SK-N-SH (cell line): Measurements from ENCODE around the gene MBNL1. TPM values are rescaled to one million over a fixed set of nuclear protein-coding genes. Genes with fewer than 3 reads are reported as not detected.

Experiments used
- CTCF ChIA-PET: fragments of 300-600, 350-600 bp; formaldehyde crosslinking; extraction: SDS; loops from one replicate; lab custom pipeline; 2021; lab: Yijun Ruan, JAX
- POLR2A ChIA-PET: fragments of 350-600 bp; sonication (Branson Sonifier 250); formaldehyde crosslinking; extraction: SDS; loops from one replicate; lab custom pipeline; 2020; ENCODE audit warnings: antibody characterized with exemption, inconsistent platforms; lab: Yijun Ruan, JAX
- DNase-seq: peaks from one replicate; pipeline ENCODE4 v3.0.0; 2012
- H2AFZ ChIP-seq: fragments of 200-600 bp; sonication (generic); 2 replicates; pipeline ENCODE4 v1.8.1; 2016; ENCODE audit warnings: antibody characterized with exemption, mild to moderate bottlenecking, low read depth
- H3F3A ChIP-seq: fragments of 200-600 bp; sonication (generic); replicated peaks from 2 replicates; pipeline ENCODE3; 2016; ENCODE audit warnings: antibody characterized with exemption, mild to moderate bottlenecking; ENCODE audit not compliant: insufficient read depth
- H3K27ac ChIP-seq, 2 experiments: fragments of 200-500 bp in 1 of 2; fragments of 200-600 bp in 1 of 2; sonication (Bioruptor generic) in 1 of 2; sonication (generic), shearing (Covaris generic) in 1 of 2; 2 replicates each; pipeline versions ENCODE4 v1.5.1 to v1.6.1; 2014 to 2016; ENCODE audit warnings: low read depth in 2 of 2, inconsistent platforms in 1 of 2, low read length in 1 of 2, mild to moderate bottlenecking in 1 of 2, mixed read lengths in 1 of 2
- H3K27me3 ChIP-seq: fragments of 200-600 bp; sonication (generic), shearing (Covaris generic); 2 replicates; pipeline ENCODE4 v1.6.1; 2016; ENCODE audit warnings: mixed run types; ENCODE audit not compliant: insufficient read depth
- H3K36me3 ChIP-seq, 2 experiments: fragments of 200-500 bp in 1 of 2; fragments of 200-600 bp in 1 of 2; sonication (Bioruptor generic) in 1 of 2; sonication (generic) in 1 of 2; replicated peaks in 1 of 2; 2 replicates each; pipeline versions ENCODE3 to v1.5.1; 2014 to 2016; ENCODE audit warnings: low read length in 1 of 2, mild to moderate bottlenecking in 1 of 2; ENCODE audit not compliant: insufficient read depth in 2 of 2, control insufficient read depth in 1 of 2
- H3K4me1 ChIP-seq, 2 experiments: fragments of 200-500 bp in 1 of 2; fragments of 200-600 bp in 1 of 2; sonication (Bioruptor generic) in 1 of 2; sonication (generic), shearing (Covaris generic) in 1 of 2; 2 replicates each; pipeline versions ENCODE4 v1.5.1 to v1.6.1; 2014 to 2016; ENCODE audit warnings: low read depth in 1 of 2, low read length in 1 of 2, mixed run types in 1 of 2; ENCODE audit not compliant: insufficient read depth in 2 of 2, control insufficient read depth in 1 of 2
- H3K4me2 ChIP-seq: fragments of 200-600 bp; sonication (generic), shearing (Covaris generic); 2 replicates; pipeline ENCODE4 v1.6.1; 2017; ENCODE audit warnings: mixed run types
- H3K4me3 ChIP-seq, 2 experiments: fragments of 200-500 bp in 1 of 2; fragments of 200-600 bp in 1 of 2; sonication (Bioruptor generic) in 1 of 2; sonication (generic), shearing (Covaris generic) in 1 of 2; 2 replicates each; pipeline versions ENCODE4 v1.5.1 to v1.8.1; 2014 to 2016; ENCODE audit warnings: low read depth in 2 of 2, inconsistent platforms in 1 of 2, low read length in 1 of 2, mild to moderate bottlenecking in 1 of 2, mixed read lengths in 1 of 2, moderate library complexity in 1 of 2
- H3K79me2 ChIP-seq: fragments of 200-600 bp; sonication (generic); 2 replicates; pipeline ENCODE4 v1.8.1; 2017; ENCODE audit warnings: mild to moderate bottlenecking; ENCODE audit not compliant: insufficient read depth
- H3K9ac ChIP-seq: fragments of 200-600 bp; sonication (generic); 2 replicates; pipeline ENCODE4 v1.6.1; 2017; ENCODE audit warnings: mixed run types
- H3K9me2 ChIP-seq: fragments of 200-600 bp; sonication (generic); 2 replicates; pipeline ENCODE4 v1.6.1; 2017; ENCODE audit warnings: mixed run types
- H3K9me3 ChIP-seq: fragments of 200-600 bp; sonication (generic); 2 replicates; pipeline ENCODE4 v1.6.1; 2017; ENCODE audit warnings: mixed run types, mild to moderate bottlenecking, moderate library complexity
- H4K20me1 ChIP-seq: fragments of 200-600 bp; sonication (generic); 2 replicates; pipeline ENCODE4 v1.6.1; 2017; ENCODE audit warnings: mild to moderate bottlenecking, mixed run types; ENCODE audit not compliant: insufficient read depth
- CHD2 ChIP-seq: fragments of 150-350 bp; IDR thresholded peaks from 2 replicates; pipeline ENCODE4 v1.6.1; 2018; ENCODE audit warnings: low read length; ENCODE audit not compliant: partially characterized antibody
- EP300 ChIP-seq, 2 experiments: IDR thresholded peaks; 2 replicates each; pipeline versions ENCODE4 v1.4.0 to v1.6.1; 2012; ENCODE audit warnings: borderline replicate concordance in 1 of 2, low read depth in 1 of 2, low read length in 1 of 2
- EZH2phosphoT487 ChIP-seq: fragments of 200-600 bp; sonication (generic); IDR thresholded peaks from 2 replicates; pipeline ENCODE4 v1.6.1; 2017; ENCODE audit warnings: low read depth, mixed run types, mild to moderate bottlenecking, antibody characterized with exemption, moderate library complexity, borderline replicate concordance
- FOSL2 ChIP-seq: IDR thresholded peaks from 2 replicates; pipeline ENCODE4 v1.4.0; 2012; ENCODE audit warnings: low read depth, mild to moderate bottlenecking, moderate library complexity, borderline replicate concordance
- FOXJ3 ChIP-seq: sonication (generic); formaldehyde crosslinking; IDR thresholded peaks from 2 replicates; pipeline ENCODE4 v1.5.1; 2020; ENCODE audit warnings: mild to moderate bottlenecking, missing genetic modification reagents
- GABPA ChIP-seq: IDR thresholded peaks from 2 replicates; pipeline ENCODE4 v1.4.0; 2012; ENCODE audit warnings: low read depth, mild to moderate bottlenecking
- GATA2 ChIP-seq: sonication (generic); formaldehyde crosslinking; IDR thresholded peaks from 2 replicates; pipeline ENCODE4 v1.5.0; 2020; ENCODE audit warnings: mild to moderate bottlenecking, missing genetic modification reagents
- IRF3 ChIP-seq: fragments of 150-350 bp; IDR thresholded peaks from 2 replicates; pipeline ENCODE4 v1.6.1; 2016; ENCODE audit warnings: mild to moderate bottlenecking, low read depth, low read length
- JUND ChIP-seq: IDR thresholded peaks from 2 replicates; pipeline ENCODE4 v1.4.0; 2012
- MAX ChIP-seq: IDR thresholded peaks from 2 replicates; pipeline ENCODE4 v1.4.0; 2012; ENCODE audit warnings: low read depth
- MXI1 ChIP-seq: IDR thresholded peaks from 2 replicates; pipeline ENCODE4 v1.6.1; 2012; ENCODE audit warnings: mild to moderate bottlenecking, low read depth, low read length, improper control_type of control experiment
- POLR2AphosphoS5 ChIP-seq: IDR thresholded peaks from 2 replicates; pipeline ENCODE4 v1.6.1; 2012; ENCODE audit warnings: low read depth, low read length
- RAD21 ChIP-seq: IDR thresholded peaks from 2 replicates; pipeline ENCODE4 v1.6.1; 2012; ENCODE audit warnings: mild to moderate bottlenecking, low read length
- RFX5 ChIP-seq: IDR thresholded peaks from 2 replicates; pipeline ENCODE4 v1.6.1; 2012; ENCODE audit warnings: mild to moderate bottlenecking, improper control_type of control experiment, low read length
- TAF1 ChIP-seq: IDR thresholded peaks from 2 replicates; pipeline ENCODE4 v1.6.1; 2012; ENCODE audit warnings: low read depth, mild to moderate bottlenecking, low read length, moderate library complexity, borderline replicate concordance
- TEAD4 ChIP-seq: IDR thresholded peaks from 2 replicates; pipeline ENCODE4 v1.4.0; 2012; ENCODE audit warnings: mild to moderate bottlenecking, borderline replicate concordance; ENCODE audit not compliant: insufficient read depth
- USF1 ChIP-seq: IDR thresholded peaks from 2 replicates; pipeline ENCODE4 v1.4.0; 2012; ENCODE audit warnings: low read depth, borderline replicate concordance
- USF2 ChIP-seq: fragments of 150-350 bp; IDR thresholded peaks from 2 replicates; pipeline ENCODE4 v1.6.1; 2017; ENCODE audit warnings: antibody characterized with exemption, low read length, low read depth, borderline replicate concordance
- YY1 ChIP-seq: IDR thresholded peaks from 2 replicates; pipeline ENCODE4 v1.4.0; 2012; ENCODE audit warnings: low read depth, mild to moderate bottlenecking
- ZBTB33 ChIP-seq: IDR thresholded peaks from 2 replicates; pipeline ENCODE4 v1.4.0; 2012; ENCODE audit warnings: low read depth, borderline replicate concordance
- WGBS: methylation state at CpG from one replicate; pipeline ENCODE4 v1.1.6; 2017; ENCODE audit warnings: low lambda C conversion rate; 5-methylcytosine and 5-hydroxymethylcytosine counted together
- polyA plus RNA-seq, 3 experiments: library from polyadenylated mRNA; depleted of rRNA; stranded (reverse); fragments of >200 nt; gene quantifications; 2 replicates each; pipeline ENCODE4 v1.2.3, GENCODE V29; 2012

Gene MBNL1
- polyA plus RNA-seq, 1 of the 3 experiments (the other 2 are of a cell fraction): 44.3 TPM

GRCh38 chr3:152304160-152304559, 35.4 kb downstream of the MBNL1 start:
- Histone ChIP-seq H3K27me3 (no peaks in the 10 kb centered on the region), H3F3A (peaks cover 61% of the 10 kb centered on the region), H3K79me2 (peaks cover 98% of the 10 kb centered on the region), H4K20me1 (peaks cover 28% of the 10 kb centered on the region)
- no peak for TF ChIP-seq MAX
- no peak for TF ChIP-seq GABPA
- TF ChIP-seq GATA2 (CRISPR knock-in tag): no peak
- no peak for TF ChIP-seq JUND
- TF ChIP-seq RAD21: no peak
- TF ChIP-seq RFX5: no peak
- TF ChIP-seq FOSL2: no peak
- TF ChIP-seq EZH2phosphoT487: no peak
- TF ChIP-seq, all 33 proteins: peak for 0
- Histone ChIP-seq H2AFZ (no peak overlapping the region), H3K4me3 (no peak overlapping the region), H3K4me2 (no peak overlapping the region), H3K27ac (peak overlapping the region in 1 of 2 experiments; percentile 92; a peak in 2 of 4 replicates), H3K9me2 (no peaks in the 10 kb centered on the region), H3K9me3 (no peaks in the 10 kb centered on the region), H3K9ac (no peak overlapping the region), H3K36me3 (peaks cover 25 to 43% of the 10 kb centered on the region in 2 experiments), H3K4me1 (peaks cover 38 to 59% of the 10 kb centered on the region in 2 experiments; a peak in 3 of 4 replicates)
- CTCF ChIA-PET: no interaction called here
- POLR2A ChIA-PET: no interaction called here
- DNase-seq: no peak

- Histone ChIP-seq H3K4me3 (no peak overlapping the region), H3K79me2 (peaks cover 98% of the 10 kb centered on the region), H4K20me1 (peaks cover 30% of the 10 kb centered on the region), H3K4me1 (peaks cover 32 to 68% of the 10 kb centered on the region in 2 experiments; a peak in 3 of 4 replicates), H2AFZ (no peak overlapping the region), H3F3A (peaks cover 59% of the 10 kb centered on the region), H3K36me3 (peaks cover 19 to 43% of the 10 kb centered on the region in 2 experiments)
- POLR2A ChIA-PET: no interaction called here
- 95% methylated on average over 2 of the region's 2 CpGs for WGBS
- TF ChIP-seq GATA2 (CRISPR knock-in tag) (no peak), USF2 (no peak), CHD2 (no peak), JUND (no peak), FOXJ3 (CRISPR knock-in tag) (no peak), RAD21 (no peak), MAX (no peak), POLR2AphosphoS5 (no peak), ZBTB33 (no peak), IRF3 (no peak), TEAD4 (no peak), YY1 (no peak), EP300 (IDR thresholded peaks at IDR 0.05; ENCODE audit: borderline replicate concordance in 1 of 2, low read depth in 1 of 2, low read length in 1 of 2) (no peak), MXI1 (no peak), USF1 (no peak), TAF1 (no peak)
- TF ChIP-seq, all 33 proteins: peak for 0
- Histone ChIP-seq H3K9me2 (no peaks in the 10 kb centered on the region), H3K27ac (peak overlapping the region in 1 of 2 experiments; percentile 92; a peak in 1 of 4 replicates), H3K4me2 (no peak overlapping the region), H3K27me3 (no peaks in the 10 kb centered on the region), H3K9me3 (no peaks in the 10 kb centered on the region), H3K9ac (no peak overlapping the region)
- CTCF ChIA-PET: interaction anchor here (0.7 to 2.2 kb wide), 3 partner anchors 13 to 139 kb away, joined by 3 to 7 read pairs (median 3); no protein-coding TSS in a partner anchor
- no peak for DNase-seq
Observed at GRCh38 chr3:152305075-152305474, 36.3 kb downstream of the MBNL1 start.
